Effector memory CD8-positive, alpha-beta T cell (primary cell): ENCODE results near the gene ADPRM.
"Not testable (repeated sequence)": the region's sequence is repeated elsewhere in the genome, so short reads cannot be mapped to it uniquely, and the experiment has no call there.

Source experiments
- ATAC-seq: fragments of 150-1000 bp; cut with Tn5 transposase; replicated peaks from 2 replicates; pipeline ENCODE4 v1.10.0; 2021; ENCODE audit warnings: mild to moderate bottlenecking, moderate library complexity
- DNase-seq, 3 experiments: peaks; one replicate each; pipeline ENCODE4 v3.0.0; 2021
- H3K27ac Mint-ChIP-seq, 2 donors: one replicate each; pipeline ENCODE4 v1.8.0; 2022; ENCODE audit warnings: mild to moderate bottlenecking in 2 of 2, mixed read lengths in 2 of 2, moderate library complexity in 2 of 2
- H3K27me3 Mint-ChIP-seq, 2 donors: one replicate each; pipeline ENCODE4 v1.8.0; 2022; ENCODE audit warnings: mixed read lengths in 2 of 2
- H3K36me3 Mint-ChIP-seq: one replicate; pipeline ENCODE4 v1.8.0; 2022; ENCODE audit warnings: mild to moderate bottlenecking, moderate library complexity, mixed read lengths; ENCODE audit not compliant: insufficient read depth
- H3K4me1 Mint-ChIP-seq, 2 donors: one replicate each; pipeline ENCODE4 v1.8.0; 2022; ENCODE audit warnings: low read depth in 2 of 2, mixed read lengths in 2 of 2
- H3K4me3 Mint-ChIP-seq, 2 donors: one replicate each; pipeline ENCODE4 v1.8.0; 2022; ENCODE audit warnings: mild to moderate bottlenecking in 2 of 2, mixed read lengths in 2 of 2, moderate library complexity in 2 of 2
- H3K9me3 Mint-ChIP-seq, 2 donors: one replicate each; pipeline ENCODE4 v1.8.0; 2022; ENCODE audit warnings: mixed read lengths in 2 of 2

Gene ADPRM

GRCh38 chr17:10724546-10725195, 27.3 kb downstream of the ADPRM start:
- Mint-ChIP-seq H3K27me3 (peaks cover 9 to 14% of the 10 kb centered on the region in 2 donors), H3K36me3 (no peaks in the 10 kb centered on the region), H3K4me3 (no peak overlapping the region), H3K9me3 (no peaks in the 10 kb centered on the region), H3K4me1 (no peaks in the 10 kb centered on the region), H3K27ac (no peak overlapping the region)
- DNase-seq (no peak), ATAC-seq (no peak)

GRCh38 chr17:10725262-10725661, 27.9 kb downstream of the ADPRM start:
- DNase-seq (no peak), ATAC-seq (no peak)
- no peaks in the 10 kb centered on the region for H3K36me3 Mint-ChIP-seq

GRCh38 chr17:10726196-10726595, 28.8 kb downstream of the ADPRM start:
- Mint-ChIP-seq H3K4me1 (peaks cover 5 to 11% of the 10 kb centered on the region in 2 donors), H3K36me3 (no peaks in the 10 kb centered on the region), H3K4me3 (no peak overlapping the region), H3K27ac (no peak overlapping the region), H3K27me3 (peaks cover 23 to 29% of the 10 kb centered on the region in 2 donors), H3K9me3 (no peaks in the 10 kb centered on the region)
- no peak for ATAC-seq
- no peak for DNase-seq

More at GRCh38 chr17:10725262-10725661, 27.9 kb downstream of the ADPRM start:
- Mint-ChIP-seq H3K27me3 (peaks cover 14 to 20% of the 10 kb centered on the region in 2 donors), H3K9me3 (no peaks in the 10 kb centered on the region), H3K4me1 (peaks cover 2 to 4% of the 10 kb centered on the region in 2 donors), H3K4me3 (no peak overlapping the region), H3K27ac (no peak overlapping the region)

- Mint-ChIP-seq H3K27me3 (peaks cover 27 to 32% of the 10 kb centered on the region in 2 donors), H3K36me3 (no peaks in the 10 kb centered on the region), H3K4me3 (no peak overlapping the region), H3K27ac (no peak overlapping the region), H3K9me3 (no peaks in the 10 kb centered on the region), H3K4me1 (peaks cover 5 to 11% of the 10 kb centered on the region in 2 donors)
- no peak for DNase-seq
- no peak for ATAC-seq
Measured at GRCh38 chr17:10727192-10727591, 29.8 kb downstream of the ADPRM start.

GRCh38 chr17:10728331-10728892, 31.0 kb downstream of the ADPRM start:
- H3K27ac Mint-ChIP-seq: no peak overlapping the region
- H3K9me3 Mint-ChIP-seq: no peaks in the 10 kb centered on the region
- H3K36me3 Mint-ChIP-seq: no peaks in the 10 kb centered on the region
- peaks cover 32 to 40% of the 10 kb centered on the region in 2 donors for H3K27me3 Mint-ChIP-seq
- DNase-seq: no peak
- H3K4me1 Mint-ChIP-seq: peaks cover 5 to 11% of the 10 kb centered on the region in 2 donors
- peak overlapping the region in 1 of 2 donors; percentile 88 for H3K4me3 Mint-ChIP-seq
- no peak for ATAC-seq

GRCh38 chr17:10729334-10730193, 32.2 kb downstream of the ADPRM start, which contains the start of gene TMEM220:
TSS of gene TMEM220 (minus strand) at chr17:10730023. CDS start at chr17:10729851, 172 bp downstream.
- peak; percentile 75 for ATAC-seq
- Mint-ChIP-seq H3K9me3 (no peaks in the 10 kb centered on the region), H3K4me3 (peak within 1 kb of the TSS; percentile 86 to 88), H3K36me3 (no peaks in the 10 kb centered on the region), H3K27ac (peak within 1 kb of the TSS in 1 of 2 donors; percentile 85), H3K27me3 (peaks cover 38 to 51% of the 10 kb centered on the region in 2 donors), H3K4me1 (peaks cover 5 to 11% of the 10 kb centered on the region in 2 donors)
- peak in 2 of 3 experiments; percentile 5 to 12 for DNase-seq

GRCh38 chr17:10730247-10730646, 32.9 kb downstream of the ADPRM start:
- ATAC-seq: not testable (repeated sequence)

GRCh38 chr17:10731408-10731879, 34.0 kb downstream of the ADPRM start:
- peak overlapping the region in 1 of 2 donors; percentile 86 for H3K4me3 Mint-ChIP-seq
- no peak for DNase-seq
- H3K9me3 Mint-ChIP-seq: no peaks in the 10 kb centered on the region
- peaks cover 5 to 11% of the 10 kb centered on the region in 2 donors for H3K4me1 Mint-ChIP-seq
- no peak overlapping the region for H3K27ac Mint-ChIP-seq
- H3K27me3 Mint-ChIP-seq: peaks cover 43 to 63% of the 10 kb centered on the region in 2 donors
- ATAC-seq: no peak
- no peaks in the 10 kb centered on the region for H3K36me3 Mint-ChIP-seq

More at GRCh38 chr17:10730247-10730646, 32.9 kb downstream of the ADPRM start:
- Mint-ChIP-seq H3K4me1 (peaks cover 5 to 11% of the 10 kb centered on the region in 2 donors), H3K27ac (peak overlapping the region in 1 of 2 donors; percentile 85), H3K4me3 (peak overlapping the region; percentile 86 to 88), H3K27me3 (peaks cover 40 to 58% of the 10 kb centered on the region in 2 donors)
- H3K36me3 Mint-ChIP-seq, DNase-seq, H3K9me3 Mint-ChIP-seq: not testable (repeated sequence)

GRCh38 chr17:10732121-10732520, 34.7 kb downstream of the ADPRM start:
- H3K9me3 Mint-ChIP-seq, H3K27ac Mint-ChIP-seq, H3K36me3 Mint-ChIP-seq, DNase-seq, H3K4me3 Mint-ChIP-seq, ATAC-seq: not testable (repeated sequence)
- Mint-ChIP-seq H3K27me3 (peaks cover 43 to 63% of the 10 kb centered on the region in 2 donors), H3K4me1 (peaks cover 6 to 14% of the 10 kb centered on the region in 2 donors)

- no peaks in the 10 kb centered on the region for H3K36me3 Mint-ChIP-seq
- no peaks in the 10 kb centered on the region for H3K9me3 Mint-ChIP-seq
- DNase-seq (no peak), ATAC-seq (no peak)
- no peak overlapping the region for H3K4me3 Mint-ChIP-seq
- no peak overlapping the region for H3K27ac Mint-ChIP-seq
- peaks cover 43 to 62% of the 10 kb centered on the region in 2 donors for H3K27me3 Mint-ChIP-seq
- H3K4me1 Mint-ChIP-seq: peaks cover 8 to 16% of the 10 kb centered on the region in 2 donors
Measured at GRCh38 chr17:10733666-10734065, 36.3 kb downstream of the ADPRM start.

GRCh38 chr17:10735251-10735650, 37.9 kb downstream of the ADPRM start:
- no peak for ATAC-seq
- Mint-ChIP-seq H3K4me3 (no peak overlapping the region), H3K4me1 (peaks cover 6 to 12% of the 10 kb centered on the region in 2 donors), H3K9me3 (no peaks in the 10 kb centered on the region), H3K27me3 (peaks cover 46 to 68% of the 10 kb centered on the region in 2 donors), H3K27ac (no peak overlapping the region), H3K36me3 (no peaks in the 10 kb centered on the region)
- DNase-seq: no peak

- Mint-ChIP-seq H3K4me1 (peaks cover 5 to 6% of the 10 kb centered on the region in 2 donors), H3K27ac (no peak overlapping the region), H3K9me3 (no peaks in the 10 kb centered on the region), H3K27me3 (peaks cover 44 to 68% of the 10 kb centered on the region in 2 donors), H3K4me3 (no peak overlapping the region), H3K36me3 (no peaks in the 10 kb centered on the region)
- DNase-seq: no peak
- no peak for ATAC-seq
Measured at GRCh38 chr17:10735821-10736220, 38.4 kb downstream of the ADPRM start.

- ATAC-seq (no peak), DNase-seq (no peak)
- peak overlapping the region in 1 of 2 donors; percentile 18 for H3K4me3 Mint-ChIP-seq
- no peak overlapping the region for H3K27ac Mint-ChIP-seq
- H3K27me3 Mint-ChIP-seq: peaks cover 36 to 73% of the 10 kb centered on the region in 2 donors
- no peaks in the 10 kb centered on the region for H3K9me3 Mint-ChIP-seq
- no peaks in the 10 kb centered on the region for H3K36me3 Mint-ChIP-seq
- peaks cover 3 to 5% of the 10 kb centered on the region in 2 donors for H3K4me1 Mint-ChIP-seq
Measured at GRCh38 chr17:10737168-10737622, 39.8 kb downstream of the ADPRM start.
